HCT116 (cell line): ENCODE data around the gene PDK2. TPM values are rescaled to one million over a fixed set of nuclear protein-coding genes. Genes with fewer than 3 reads are reported as not detected.
A peak's percentile ranks its signal among the peaks of the same experiment; 100 is the strongest.

Experiments
- ATAC-seq: fragments of 200-7000 bp; cut with Tn5 transposase; 2 replicates; pipeline ENCODE4 v1.9.1; 2020; ENCODE audit warnings: mild to moderate bottlenecking, moderate library complexity
- BruUV-seq: library from RNA; stranded (reverse); fragments of 400-500 nt; replicated peaks from 2 replicates; lab custom pipeline; 2021; lab: Mats Ljungman, UMichigan
- CTCF ChIA-PET: fragments of 300-600 bp; sonication (Branson Sonifier 250); formaldehyde crosslinking; loops from one replicate; lab custom pipeline; 2021; ENCODE audit warnings: antibody characterized with exemption; lab: Charles Lee
- POLR2A ChIA-PET: fragments of 300-600, 350-600 bp; sonication (Branson Sonifier 250); formaldehyde crosslinking; loops from one replicate; lab custom pipeline; 2021; ENCODE audit warnings: antibody characterized with exemption; lab: Charles Lee
- RAD21 ChIA-PET, 2 experiments: fragments of 300-600 bp; sonication (Branson Sonifier 250); formaldehyde crosslinking; loops; one replicate each; lab custom pipeline; 2023; ENCODE audit warnings: low total read pairs in 2 of 2; ENCODE audit not compliant: uncharacterized antibody in 2 of 2, unreplicated experiment in 2 of 2, low non-redundant PET in 1 of 2; lab: Charles Lee
- DNase-seq: peaks from one replicate; pipeline ENCODE4 v3.0.0-alpha.2; 2010; ENCODE audit warnings: low read depth, low spot score
- H2AFZ ChIP-seq: fragments of 200-600 bp; shearing (Covaris generic), sonication (generic); 2 replicates; pipeline ENCODE4 v1.6.1; 2017; ENCODE audit warnings: low read depth, mixed run types, mixed read lengths, antibody characterized with exemption, low read length; ENCODE audit not compliant: poor library complexity, severe bottlenecking
- H3K27ac ChIP-seq: 2 replicates; pipeline ENCODE4 v1.5.1; 2012; ENCODE audit warnings: low read depth, low read length
- H3K27me3 ChIP-seq: fragments of 200-600 bp; sonication (generic); 2 replicates; pipeline ENCODE4 v1.6.1; 2016; ENCODE audit warnings: mixed run types, low read length, mixed read lengths; ENCODE audit not compliant: insufficient read depth
- H3K36me3 ChIP-seq, 2 experiments: fragments of 200-500 bp in 1 of 2; fragments of 200-600 bp in 1 of 2; sonication (Bioruptor generic) in 1 of 2; sonication (generic) in 1 of 2; 2 replicates each; pipeline versions ENCODE4 v1.5.1 to v1.6.1; 2014 to 2016; ENCODE audit warnings: low read length in 2 of 2, inconsistent platforms in 1 of 2, mixed read lengths in 1 of 2, mixed run types in 1 of 2; ENCODE audit not compliant: insufficient read depth in 2 of 2, control insufficient read depth in 1 of 2
- H3K4me1 ChIP-seq, 2 experiments: fragments of 200-600 bp in 1 of 2; sonication (generic) in 1 of 2; 2 replicates each; pipeline versions ENCODE4 v1.5.1 to v1.6.1; 2012 to 2017; ENCODE audit warnings: low read length in 2 of 2, inconsistent platforms in 1 of 2, mild to moderate bottlenecking in 1 of 2, mixed read lengths in 1 of 2, mixed run types in 1 of 2, moderate library complexity in 1 of 2; ENCODE audit not compliant: insufficient read depth in 2 of 2, control insufficient read depth in 1 of 2
- H3K4me2 ChIP-seq: fragments of 200-600 bp; sonication (generic); 2 replicates; pipeline ENCODE4 v1.6.1; 2017; ENCODE audit warnings: mixed run types, low read length, mixed read lengths
- H3K4me3 ChIP-seq, 2 experiments: fragments of 200-600 bp in 1 of 2; sonication (generic) in 1 of 2; replicated peaks in 1 of 2; 2 replicates each; pipeline ENCODE4 v1.5.1; 2011 to 2016; ENCODE audit warnings: low read length in 2 of 2, control low read depth in 1 of 2, low read depth in 1 of 2, mild to moderate bottlenecking in 1 of 2, mixed read lengths in 1 of 2, mixed run types in 1 of 2
- H3K79me2 ChIP-seq: fragments of 200-600 bp; sonication (generic); 2 replicates; pipeline ENCODE4 v1.6.1; 2017; ENCODE audit warnings: mild to moderate bottlenecking, mixed run types, low read length, moderate library complexity, mixed read lengths; ENCODE audit not compliant: insufficient read depth
- H3K9ac ChIP-seq: fragments of 200-600 bp; sonication (generic); 2 replicates; pipeline ENCODE4 v1.6.1; 2016; ENCODE audit warnings: low read length, mixed read lengths
- H3K9me2 ChIP-seq: fragments of 200-600 bp; sonication (generic), shearing (Covaris generic); 2 replicates; pipeline ENCODE4 v1.6.1; 2017; ENCODE audit warnings: mixed run types, mild to moderate bottlenecking, moderate library complexity; ENCODE audit not compliant: insufficient read depth
- H3K9me3 ChIP-seq, 2 experiments: fragments of 200-500 bp in 1 of 2; fragments of 200-600 bp in 1 of 2; sonication (Bioruptor generic) in 1 of 2; sonication (generic) in 1 of 2; 2 replicates each; pipeline ENCODE4 v1.6.1; 2014 to 2017; ENCODE audit warnings: low read length in 2 of 2, mixed read lengths in 2 of 2, inconsistent platforms in 1 of 2, low read depth in 1 of 2, mild to moderate bottlenecking in 1 of 2, mixed run types in 1 of 2, moderate library complexity in 1 of 2; ENCODE audit not compliant: control insufficient read depth in 1 of 2, insufficient read depth in 1 of 2
- H4K20me1 ChIP-seq: fragments of 200-600 bp; sonication (generic), shearing (Covaris generic); 2 replicates; pipeline ENCODE4 v1.6.1; 2017; ENCODE audit warnings: mixed run types, mild to moderate bottlenecking, moderate library complexity; ENCODE audit not compliant: insufficient read depth
- CTCF ChIP-seq, 3 experiments: fragments of 200-600 bp in 1 of 3; sonication (generic) in 1 of 3; IDR thresholded peaks in 2 of 3; conservative IDR thresholded peaks in 1 of 3; 2 replicates each; pipeline ENCODE4 v1.5.1; 2012 to 2017; ENCODE audit warnings: low read depth in 2 of 3, low read length in 2 of 3, antibody characterized with exemption in 1 of 3, borderline replicate concordance in 1 of 3, control low read depth in 1 of 3, mild to moderate bottlenecking in 1 of 3, mixed read lengths in 1 of 3, mixed run types in 1 of 3, moderate library complexity in 1 of 3; ENCODE audit not compliant: insufficient read depth in 1 of 3
- FOSL1 ChIP-seq: IDR thresholded peaks from 2 replicates; pipeline ENCODE4 v1.6.1; 2012; ENCODE audit warnings: low read depth
- POLR2A ChIP-seq: IDR thresholded peaks from 2 replicates; pipeline ENCODE4 v1.7.0; 2011; ENCODE audit warnings: borderline replicate concordance; ENCODE audit not compliant: insufficient read depth, insufficient read length; ENCODE audit errors: extremely low read depth
- POLR2AphosphoS5 ChIP-seq: IDR thresholded peaks from 2 replicates; pipeline ENCODE4 v1.6.1; 2011; ENCODE audit warnings: mild to moderate bottlenecking, low read depth, low read length, moderate library complexity
- TCF7L2 ChIP-seq: IDR thresholded peaks from 2 replicates; pipeline ENCODE4 v1.7.0; 2011; ENCODE audit warnings: borderline replicate concordance, inconsistent platforms; ENCODE audit not compliant: insufficient read depth, insufficient read length; ENCODE audit errors: extremely low read depth
- ZFX ChIP-seq: fragments of 450-650 bp; IDR thresholded peaks from 2 replicates; pipeline ENCODE4 v1.6.1; 2017
- ZNF274 ChIP-seq: fragments of 200-500 bp; sonication (Bioruptor generic); IDR thresholded peaks from 2 replicates; pipeline ENCODE4 v1.6.1; 2014; ENCODE audit warnings: mild to moderate bottlenecking, low read depth, low read length, inconsistent platforms
- intact Hi-C: fragments of 100-400 bp; cut with micrococcal nuclease; formaldehyde crosslinking; loops from 2 replicates; pipeline ENCODE4 v1.10.0; 2022
- total RNA-seq: library from RNA; stranded (reverse); gene quantifications from one replicate; pipeline ENCODE4 v1.2.1, GENCODE V29; 2021; ENCODE audit not compliant: unreplicated experiment
- TF ChIP-seq, protein P1 (sequence below): IDR thresholded peaks from 2 replicates; pipeline ENCODE4 v1.6.1; 2012; ENCODE audit warnings: low read depth

The PDK2 gene
- total RNA-seq, 1 experiment from 2014 or later = 39.1 TPM

GRCh38 chr17:50059759-50060273, 35.3 kb upstream of the PDK2 start:
- BruUV-seq = no TSS peak
- Histone ChIP-seq H3K4me1 (peaks cover 76 to 86% of the 10 kb centered on the region in 2 experiments), H3K27ac (peak overlapping the region; percentile 93), H3K79me2 (peaks cover 89% of the 10 kb centered on the region), H2AFZ (no peak overlapping the region), H3K4me3 (peak overlapping the region; percentile 15 to 50), H3K36me3 (peaks cover 0 to 12% of the 10 kb centered on the region in 2 experiments; a peak in 1 of 4 replicates), H3K27me3 (no peaks in the 10 kb centered on the region), H3K4me2 (peak overlapping the region; percentile 87), H3K9ac (peak overlapping the region; percentile 82), H3K9me2 (no peaks in the 10 kb centered on the region), H4K20me1 (no peaks in the 10 kb centered on the region), H3K9me3 (no peaks in the 10 kb centered on the region)
- no peak for ATAC-seq
- TF ChIP-seq, protein P1, sequence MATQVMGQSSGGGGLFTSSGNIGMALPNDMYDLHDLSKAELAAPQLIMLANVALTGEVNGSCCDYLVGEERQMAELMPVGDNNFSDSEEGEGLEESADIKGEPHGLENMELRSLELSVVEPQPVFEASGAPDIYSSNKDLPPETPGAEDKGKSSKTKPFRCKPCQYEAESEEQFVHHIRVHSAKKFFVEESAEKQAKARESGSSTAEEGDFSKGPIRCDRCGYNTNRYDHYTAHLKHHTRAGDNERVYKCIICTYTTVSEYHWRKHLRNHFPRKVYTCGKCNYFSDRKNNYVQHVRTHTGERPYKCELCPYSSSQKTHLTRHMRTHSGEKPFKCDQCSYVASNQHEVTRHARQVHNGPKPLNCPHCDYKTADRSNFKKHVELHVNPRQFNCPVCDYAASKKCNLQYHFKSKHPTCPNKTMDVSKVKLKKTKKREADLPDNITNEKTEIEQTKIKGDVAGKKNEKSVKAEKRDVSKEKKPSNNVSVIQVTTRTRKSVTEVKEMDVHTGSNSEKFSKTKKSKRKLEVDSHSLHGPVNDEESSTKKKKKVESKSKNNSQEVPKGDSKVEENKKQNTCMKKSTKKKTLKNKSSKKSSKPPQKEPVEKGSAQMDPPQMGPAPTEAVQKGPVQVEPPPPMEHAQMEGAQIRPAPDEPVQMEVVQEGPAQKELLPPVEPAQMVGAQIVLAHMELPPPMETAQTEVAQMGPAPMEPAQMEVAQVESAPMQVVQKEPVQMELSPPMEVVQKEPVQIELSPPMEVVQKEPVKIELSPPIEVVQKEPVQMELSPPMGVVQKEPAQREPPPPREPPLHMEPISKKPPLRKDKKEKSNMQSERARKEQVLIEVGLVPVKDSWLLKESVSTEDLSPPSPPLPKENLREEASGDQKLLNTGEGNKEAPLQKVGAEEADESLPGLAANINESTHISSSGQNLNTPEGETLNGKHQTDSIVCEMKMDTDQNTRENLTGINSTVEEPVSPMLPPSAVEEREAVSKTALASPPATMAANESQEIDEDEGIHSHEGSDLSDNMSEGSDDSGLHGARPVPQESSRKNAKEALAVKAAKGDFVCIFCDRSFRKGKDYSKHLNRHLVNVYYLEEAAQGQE = no peak
- TF ChIP-seq ZFX = no peak
- no peak for TF ChIP-seq ZNF274
- TF ChIP-seq POLR2AphosphoS5 = peak; percentile 58
- TF ChIP-seq FOSL1 = no peak
- no peak for TF ChIP-seq TCF7L2
- TF ChIP-seq CTCF (IDR thresholded peaks at IDR 0.05 in 2 of 3, conservative IDR thresholded peaks at IDR 0.05 in 1 of 3; ENCODE audit: borderline replicate concordance in 1 of 3, insufficient read depth in 1 of 3, low read depth in 2 of 3, low read length in 2 of 3) = no peak
- TF ChIP-seq POLR2A = no peak
- DNase-seq = no peak
- POLR2A ChIA-PET = interaction anchor here (1.1 to 7.3 kb wide), 7 partner anchors 7 to 102 kb away, joined by 3 to 65 read pairs (median 9); no protein-coding TSS in a partner anchor
- CTCF ChIA-PET = interaction anchor here (1.5 to 3.9 kb wide), 5 partner anchors 19 to 62 kb away, joined by 5 to 22 read pairs (median 20); no protein-coding TSS in a partner anchor
- intact Hi-C loops = no loop called here
- RAD21 ChIA-PET = interaction anchor here (1.6 to 3.3 kb wide), 3 partner anchors 24 to 33 kb away, joined by 4 to 15 read pairs (median 5); no protein-coding TSS in a partner anchor
